K562 (cell line): ENCODE results near the gene GADD45GIP1. TPM values are rescaled to one million over a fixed set of nuclear protein-coding genes. Genes with fewer than 3 reads are reported as not detected.

Experiments used
- CCNT2 ChIP-seq: IDR thresholded peaks from 2 replicates; pipeline ENCODE4 v1.6.1; 2011; ENCODE audit warnings: borderline replicate concordance, low read depth, mild to moderate bottlenecking, moderate library complexity, mixed read lengths, low read length; ENCODE audit not compliant: insufficient read length; ENCODE audit errors: extremely low read depth
- EZH2 ChIP-seq: IDR thresholded peaks from 2 replicates; pipeline ENCODE4 v1.6.1; 2012; ENCODE audit warnings: low read depth, mild to moderate bottlenecking, inconsistent platforms, low read length, borderline replicate concordance
- GABPB2 ChIP-seq: fragments of 250-450 bp; sonication (Bioruptor Pico); conservative IDR thresholded peaks from 2 replicates; pipeline ENCODE4 v1.5.1; 2021; ENCODE audit warnings: mild to moderate bottlenecking
- HDAC2 ChIP-seq: fragments of 450-650 bp; IDR thresholded peaks from 2 replicates; pipeline ENCODE4 v1.6.1; 2016; ENCODE audit warnings: mild to moderate bottlenecking
- JUNB ChIP-seq: fragments of 450-650 bp; formaldehyde crosslinking; conservative IDR thresholded peaks from 2 replicates; pipeline ENCODE4 v1.4.0; 2020; ENCODE audit warnings: mild to moderate bottlenecking
- MBD2 ChIP-seq: sonication (generic); IDR thresholded peaks from 2 replicates; pipeline ENCODE4 v1.6.1; 2016; ENCODE audit warnings: low read depth, borderline replicate concordance
- MCM5 ChIP-seq: fragments of 450-650 bp; IDR thresholded peaks from 2 replicates; pipeline ENCODE4 v1.6.1; 2016; ENCODE audit warnings: low read depth
- NBN ChIP-seq: fragments of 450-650 bp; IDR thresholded peaks from 2 replicates; pipeline ENCODE4 v1.6.1; 2016; ENCODE audit warnings: low read depth, mild to moderate bottlenecking
- NFRKB ChIP-seq: fragments of 450-650 bp; IDR thresholded peaks from 2 replicates; pipeline ENCODE4 v1.6.1; 2016; ENCODE audit warnings: low read depth
- PCBP2 ChIP-seq: fragments of 200-400 bp; formaldehyde crosslinking; IDR thresholded peaks from 2 replicates; pipeline ENCODE4 v1.6.1; 2018; ENCODE audit warnings: low read length, low read depth, mild to moderate bottlenecking, moderate library complexity; ENCODE audit not compliant: poor library complexity, severe bottlenecking
- POLR3A ChIP-seq: IDR thresholded peaks from 2 replicates; pipeline ENCODE4 v1.6.1; 2011; ENCODE audit warnings: borderline replicate concordance, mild to moderate bottlenecking, moderate library complexity; ENCODE audit not compliant: insufficient read length, insufficient read depth; ENCODE audit errors: extremely low read depth
- TBL1XR1 ChIP-seq, 2 experiments: IDR thresholded peaks; 2 replicates each; pipeline ENCODE4 v1.6.1; 2012; ENCODE audit warnings: improper control_type of control experiment in 2 of 2, low read length in 2 of 2, mild to moderate bottlenecking in 1 of 2
- ZBED1 ChIP-seq: IDR thresholded peaks from 2 replicates; pipeline ENCODE4 v1.6.1; 2014
- ZBTB26 ChIP-seq: fragments of 450-650 bp; formaldehyde crosslinking; IDR thresholded peaks from 2 replicates; pipeline ENCODE4 v1.4.0; 2022; ENCODE audit warnings: missing genetic modification characterization
- ZBTB7A ChIP-seq: IDR thresholded peaks from 2 replicates; pipeline ENCODE4 v1.6.1; 2011; ENCODE audit warnings: low read depth, mild to moderate bottlenecking, low read length, moderate library complexity, borderline replicate concordance; ENCODE audit not compliant: control insufficient read depth
- ZEB2 ChIP-seq: fragments of 450-650 bp; IDR thresholded peaks from 2 replicates; pipeline ENCODE4 v1.6.1; 2016
- ZNF384 ChIP-seq: IDR thresholded peaks from 2 replicates; pipeline ENCODE4 v1.6.1; 2012; ENCODE audit warnings: low read depth, low read length, improper control_type of control experiment
- ZNF644 ChIP-seq: fragments of 200-800 bp; sonication (Bioruptor generic); IDR thresholded peaks from 2 replicates; pipeline ENCODE4 v1.6.1; 2016; ENCODE audit warnings: low read depth, missing genetic modification characterization, missing compliant biosample characterization
- ZNF780A ChIP-seq: fragments of 250-450 bp; sonication (Bioruptor Pico); IDR thresholded peaks from 2 replicates; pipeline ENCODE4 v1.5.0; 2021; ENCODE audit warnings: mild to moderate bottlenecking
- polyA plus RNA-seq, 8 experiments: library from polyadenylated mRNA; depleted of rRNA in 4 of 8; stranded (reverse) in 5 of 8; unstranded in 3 of 8; fragments of >200 nt; fragmentation: Nextera tagmentation in 2 of 8; fragmentation: Illumina TruSeq in 1 of 8; extraction: Ambion mirVana in 2 of 8; extraction: Trizol in 1 of 8; gene quantifications; 2 replicates each; pipeline versions ENCODE4 v1.2.1 to v1.2.3, GENCODE V29; 2011 to 2014; ENCODE audit warnings: inconsistent platforms in 1 of 8, missing spikeins in 1 of 8
- total RNA-seq, 7 experiments: library from RNA; depleted of rRNA in 6 of 7; stranded (reverse); fragments of >200 nt in 6 of 7; fragmentation: Illumina TruSeq in 2 of 7; extraction: Trizol in 2 of 7; gene quantifications; 2 replicates each; pipeline versions ENCODE4 v1.2.1 to v1.2.3, GENCODE V29; 2011 to 2021; ENCODE audit warnings: low replicate concordance in 1 of 7
- TF ChIP-seq, protein P1 (sequence below): fragments of 450-650 bp; IDR thresholded peaks from 2 replicates; pipeline ENCODE4 v1.6.1; 2016; ENCODE audit warnings: low read depth

The GADD45GIP1 gene
- total and polyA plus RNA-seq, 9 of the 15 experiments (the other 6 are each of a cell fraction or from before 2014, with no cell fraction given) = 5.1 to 161 (median 29.2) TPM

DNA sequence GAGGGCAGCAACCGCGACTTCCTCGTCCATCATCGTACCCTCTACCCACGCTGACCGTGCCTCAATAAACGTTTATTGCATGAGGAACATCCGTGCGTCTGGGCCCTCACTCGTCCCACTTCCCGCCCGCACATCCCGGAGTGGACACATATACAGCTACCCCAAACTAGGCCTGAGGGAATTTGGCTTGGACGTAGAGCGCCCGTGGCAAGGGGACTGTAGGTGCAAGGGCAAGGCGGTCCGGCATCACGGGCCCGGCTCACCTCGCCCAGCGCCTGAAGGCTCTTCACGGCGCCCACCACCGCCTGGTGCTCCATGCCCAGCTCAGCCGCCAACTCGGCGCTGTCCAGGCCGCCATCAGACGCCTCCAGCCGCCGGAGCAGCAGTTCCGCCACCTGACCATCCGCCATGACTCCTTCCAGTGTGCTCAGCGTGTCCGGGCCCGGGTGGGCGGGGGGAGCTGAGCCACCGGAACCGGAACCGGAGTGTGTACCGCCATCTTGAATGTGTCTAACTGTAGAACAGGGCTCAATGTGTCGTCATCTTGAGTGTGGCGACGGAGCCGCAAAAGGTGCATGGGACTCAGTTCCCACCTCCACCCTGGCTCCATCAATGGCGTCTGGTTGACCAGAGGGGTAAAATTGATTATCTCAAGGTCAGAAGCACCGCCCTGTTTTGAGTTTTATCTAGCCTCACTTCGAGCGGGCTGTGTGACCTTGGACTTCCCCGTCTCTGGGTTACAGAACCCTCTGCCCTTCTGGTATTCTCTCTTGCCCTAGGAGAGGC is 23.5 kb downstream of the GADD45GIP1 start, which contains the start of gene FARSA (continued):
- TF ChIP-seq, protein P1, sequence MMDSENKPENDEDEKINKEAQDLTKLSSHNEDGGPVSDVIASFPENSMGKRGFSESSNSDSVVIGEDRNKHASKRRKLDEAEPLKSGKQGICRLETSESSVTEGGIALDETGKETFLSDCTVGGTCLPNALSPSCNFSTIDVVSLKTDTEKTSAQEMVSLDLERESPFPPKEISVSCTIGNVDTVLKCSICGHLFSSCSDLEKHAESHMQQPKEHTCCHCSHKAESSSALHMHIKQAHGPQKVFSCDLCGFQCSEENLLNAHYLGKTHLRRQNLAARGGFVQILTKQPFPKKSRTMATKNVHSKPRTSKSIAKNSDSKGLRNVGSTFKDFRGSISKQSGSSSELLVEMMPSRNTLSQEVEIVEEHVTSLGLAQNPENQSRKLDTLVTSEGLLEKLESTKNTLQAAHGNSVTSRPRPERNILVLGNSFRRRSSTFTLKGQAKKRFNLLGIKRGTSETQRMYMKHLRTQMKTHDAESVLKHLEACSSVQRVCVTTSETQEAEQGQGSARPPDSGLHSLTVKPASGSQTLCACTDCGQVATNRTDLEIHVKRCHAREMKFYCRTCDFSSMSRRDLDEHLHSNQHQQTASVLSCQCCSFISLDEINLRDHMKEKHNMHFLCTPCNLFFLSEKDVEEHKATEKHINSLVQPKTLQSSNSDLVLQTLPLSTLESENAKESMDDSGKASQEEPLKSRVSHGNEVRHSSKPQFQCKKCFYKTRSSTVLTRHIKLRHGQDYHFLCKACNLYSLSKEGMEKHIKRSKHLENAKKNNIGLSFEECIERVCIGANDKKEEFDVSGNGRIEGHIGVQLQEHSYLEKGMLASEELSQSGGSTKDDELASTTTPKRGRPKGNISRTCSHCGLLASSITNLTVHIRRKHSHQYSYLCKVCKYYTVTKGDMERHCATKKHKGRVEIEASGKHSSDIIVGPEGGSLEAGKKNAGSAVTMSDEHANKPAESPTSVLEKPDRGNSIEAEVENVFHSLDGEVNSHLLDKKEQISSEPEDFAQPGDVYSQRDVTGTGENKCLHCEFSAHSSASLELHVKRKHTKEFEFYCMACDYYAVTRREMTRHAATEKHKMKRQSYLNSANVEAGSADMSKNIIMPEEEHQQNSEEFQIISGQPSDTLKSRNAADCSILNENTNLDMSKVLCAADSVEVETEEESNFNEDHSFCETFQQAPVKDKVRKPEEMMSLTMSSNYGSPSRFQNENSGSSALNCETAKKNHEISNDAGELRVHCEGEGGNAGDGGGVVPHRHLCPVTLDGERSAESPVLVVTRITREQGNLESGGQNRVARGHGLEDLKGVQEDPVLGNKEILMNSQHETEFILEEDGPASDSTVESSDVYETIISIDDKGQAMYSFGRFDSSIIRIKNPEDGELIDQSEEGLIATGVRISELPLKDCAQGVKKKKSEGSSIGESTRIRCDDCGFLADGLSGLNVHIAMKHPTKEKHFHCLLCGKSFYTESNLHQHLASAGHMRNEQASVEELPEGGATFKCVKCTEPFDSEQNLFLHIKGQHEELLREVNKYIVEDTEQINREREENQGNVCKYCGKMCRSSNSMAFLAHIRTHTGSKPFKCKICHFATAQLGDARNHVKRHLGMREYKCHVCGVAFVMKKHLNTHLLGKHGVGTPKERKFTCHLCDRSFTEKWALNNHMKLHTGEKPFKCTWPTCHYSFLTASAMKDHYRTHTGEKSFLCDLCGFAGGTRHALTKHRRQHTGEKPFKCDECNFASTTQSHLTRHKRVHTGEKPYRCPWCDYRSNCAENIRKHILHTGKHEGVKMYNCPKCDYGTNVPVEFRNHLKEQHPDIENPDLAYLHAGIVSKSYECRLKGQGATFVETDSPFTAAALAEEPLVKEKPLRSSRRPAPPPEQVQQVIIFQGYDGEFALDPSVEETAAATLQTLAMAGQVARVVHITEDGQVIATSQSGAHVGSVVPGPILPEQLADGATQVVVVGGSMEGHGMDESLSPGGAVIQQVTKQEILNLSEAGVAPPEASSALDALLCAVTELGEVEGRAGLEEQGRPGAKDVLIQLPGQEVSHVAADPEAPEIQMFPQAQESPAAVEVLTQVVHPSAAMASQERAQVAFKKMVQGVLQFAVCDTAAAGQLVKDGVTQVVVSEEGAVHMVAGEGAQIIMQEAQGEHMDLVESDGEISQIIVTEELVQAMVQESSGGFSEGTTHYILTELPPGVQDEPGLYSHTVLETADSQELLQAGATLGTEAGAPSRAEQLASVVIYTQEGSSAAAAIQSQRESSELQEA = no peak
- peak; percentile 70 for TF ChIP-seq CCNT2
- no peak for TF ChIP-seq ZNF384
- no peak for TF ChIP-seq ZBTB26 (CRISPR knock-in tag)
- 0 out of 2 replicates have a peak, but pooled peaks have one; percentile 50 for TF ChIP-seq ZBED1
- TF ChIP-seq JUNB (CRISPR knock-in tag) = no peak
- TF ChIP-seq EZH2 = no peak
- TF ChIP-seq ZNF644 = peak; percentile 74; the same call in 1 of the 2 replicates
- no peak for TF ChIP-seq MCM5
- TF ChIP-seq MBD2 = peak; percentile 70; the same call in 1 of the 2 replicates
- no peak for TF ChIP-seq POLR3A
- TF ChIP-seq HDAC2 = no peak
- TF ChIP-seq TBL1XR1 (IDR thresholded peaks at IDR 0.05; ENCODE audit: low read length in 2 of 2) = no peak
- no peak for TF ChIP-seq ZEB2
- TF ChIP-seq NBN = no peak
- peak; percentile 40; the same call in 1 of the 2 replicates for TF ChIP-seq ZBTB7A
- no peak for TF ChIP-seq ZNF780A
- TF ChIP-seq NFRKB = peak; percentile 92
- TF ChIP-seq PCBP2 = no peak
- no peak for TF ChIP-seq GABPB2 (CRISPR knock-in tag)
